ENCODE data around the gene ATP5ME.

Gene ATP5ME

DNA sequence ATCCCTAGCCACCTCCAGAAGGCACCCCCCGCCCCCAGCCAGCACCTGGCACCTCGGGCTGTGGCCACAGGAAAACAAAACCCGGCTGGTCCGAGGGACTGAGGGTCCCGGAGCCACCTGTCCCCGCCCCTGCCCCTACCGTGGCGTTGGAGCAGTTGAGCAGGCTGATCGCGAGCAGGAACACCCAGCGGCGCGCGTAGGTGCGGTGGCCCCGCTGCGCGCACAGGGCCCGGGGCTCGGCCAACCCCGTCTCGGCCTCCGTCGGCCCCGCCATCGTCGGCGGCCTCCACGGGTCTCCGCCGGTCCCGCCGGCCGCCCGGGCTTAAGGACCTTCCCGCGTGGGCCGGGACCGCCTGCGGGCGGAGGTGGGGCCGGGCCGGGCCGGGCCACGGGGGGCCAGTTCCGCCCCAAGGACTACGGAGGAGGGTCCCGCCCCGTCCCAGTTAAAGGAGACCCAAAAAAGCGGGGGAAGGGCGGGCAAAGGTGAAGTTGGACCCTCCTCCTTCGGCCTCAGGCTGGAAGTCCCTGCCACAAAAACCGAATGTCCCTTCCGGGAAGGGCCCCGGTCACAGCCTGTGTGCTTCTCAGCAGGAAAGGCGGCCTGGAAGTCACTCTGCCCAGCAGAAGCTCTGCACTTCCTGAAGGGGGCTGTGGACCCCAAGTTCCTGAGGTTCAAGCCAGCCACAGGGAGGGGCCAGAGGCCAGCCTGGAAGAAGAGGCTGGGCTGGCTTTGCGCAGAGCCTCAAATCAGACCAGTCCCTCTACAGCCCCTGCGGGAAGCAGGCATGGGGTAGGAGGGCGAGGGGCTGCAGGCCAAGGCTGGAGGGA, 15.0 kb upstream of the ATP5ME start, which contains the start of gene SLC49A3:
TSS of gene SLC49A3 (minus strand) at position 298 of the 828 bp plus-strand sequence. CDS start at position 274, 24 bp downstream.
- no peak for DNase-seq (ENCODE audit: extremely low read depth, low read depth)
- TF ChIP-seq, protein P1, sequence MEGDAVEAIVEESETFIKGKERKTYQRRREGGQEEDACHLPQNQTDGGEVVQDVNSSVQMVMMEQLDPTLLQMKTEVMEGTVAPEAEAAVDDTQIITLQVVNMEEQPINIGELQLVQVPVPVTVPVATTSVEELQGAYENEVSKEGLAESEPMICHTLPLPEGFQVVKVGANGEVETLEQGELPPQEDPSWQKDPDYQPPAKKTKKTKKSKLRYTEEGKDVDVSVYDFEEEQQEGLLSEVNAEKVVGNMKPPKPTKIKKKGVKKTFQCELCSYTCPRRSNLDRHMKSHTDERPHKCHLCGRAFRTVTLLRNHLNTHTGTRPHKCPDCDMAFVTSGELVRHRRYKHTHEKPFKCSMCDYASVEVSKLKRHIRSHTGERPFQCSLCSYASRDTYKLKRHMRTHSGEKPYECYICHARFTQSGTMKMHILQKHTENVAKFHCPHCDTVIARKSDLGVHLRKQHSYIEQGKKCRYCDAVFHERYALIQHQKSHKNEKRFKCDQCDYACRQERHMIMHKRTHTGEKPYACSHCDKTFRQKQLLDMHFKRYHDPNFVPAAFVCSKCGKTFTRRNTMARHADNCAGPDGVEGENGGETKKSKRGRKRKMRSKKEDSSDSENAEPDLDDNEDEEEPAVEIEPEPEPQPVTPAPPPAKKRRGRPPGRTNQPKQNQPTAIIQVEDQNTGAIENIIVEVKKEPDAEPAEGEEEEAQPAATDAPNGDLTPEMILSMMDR (IDR thresholded peaks at IDR 0.05; ENCODE audit: low read depth, low read length): no peak

DNA sequence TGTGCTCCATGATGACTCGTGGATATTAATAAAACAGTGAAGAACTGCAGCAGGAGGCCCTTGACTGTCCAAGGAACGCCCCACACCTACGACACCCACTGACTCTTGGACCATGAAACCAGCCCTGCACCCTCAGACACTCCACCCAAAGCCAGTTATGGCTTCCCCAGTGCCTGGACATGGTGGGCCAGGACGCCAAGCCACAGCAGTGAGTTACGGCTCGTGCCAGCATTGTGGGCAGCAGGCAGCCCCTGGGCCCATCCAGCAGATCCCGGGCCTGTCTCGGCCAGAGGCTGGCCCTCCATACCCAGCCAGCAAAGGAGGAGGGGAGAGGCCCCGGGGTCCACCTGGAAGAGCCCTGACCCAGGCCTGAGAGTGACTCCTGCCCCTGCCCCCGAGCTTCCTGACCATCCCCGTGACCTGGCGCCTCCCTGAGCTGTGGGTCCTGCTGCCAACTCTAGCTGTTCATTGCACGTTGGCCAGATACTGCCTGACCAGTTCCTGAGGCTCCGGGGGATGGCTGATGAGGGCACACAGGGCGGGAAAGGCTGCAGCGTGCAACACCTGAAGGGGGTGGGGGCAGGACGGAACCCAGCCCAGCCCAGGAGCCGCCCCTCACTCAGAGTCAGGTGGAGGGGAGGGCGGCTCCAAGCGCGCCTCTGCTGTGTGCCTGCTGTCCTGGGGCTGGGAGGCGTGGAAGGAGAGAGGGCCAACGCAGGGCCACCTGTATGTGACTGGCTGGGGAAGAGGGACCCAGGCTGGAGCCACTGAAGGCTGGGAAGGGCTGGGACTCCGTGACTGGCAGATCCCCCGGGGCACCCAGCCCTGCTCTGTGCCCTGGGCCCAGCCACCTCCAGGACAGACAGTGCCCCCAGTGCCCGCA, 14.1 kb upstream of the ATP5ME start:
- no peak for DNase-seq (ENCODE audit: extremely low read depth, low read depth)
- TF ChIP-seq, protein P1 (IDR thresholded peaks at IDR 0.05; ENCODE audit: low read depth, low read length): no peak

DNA sequence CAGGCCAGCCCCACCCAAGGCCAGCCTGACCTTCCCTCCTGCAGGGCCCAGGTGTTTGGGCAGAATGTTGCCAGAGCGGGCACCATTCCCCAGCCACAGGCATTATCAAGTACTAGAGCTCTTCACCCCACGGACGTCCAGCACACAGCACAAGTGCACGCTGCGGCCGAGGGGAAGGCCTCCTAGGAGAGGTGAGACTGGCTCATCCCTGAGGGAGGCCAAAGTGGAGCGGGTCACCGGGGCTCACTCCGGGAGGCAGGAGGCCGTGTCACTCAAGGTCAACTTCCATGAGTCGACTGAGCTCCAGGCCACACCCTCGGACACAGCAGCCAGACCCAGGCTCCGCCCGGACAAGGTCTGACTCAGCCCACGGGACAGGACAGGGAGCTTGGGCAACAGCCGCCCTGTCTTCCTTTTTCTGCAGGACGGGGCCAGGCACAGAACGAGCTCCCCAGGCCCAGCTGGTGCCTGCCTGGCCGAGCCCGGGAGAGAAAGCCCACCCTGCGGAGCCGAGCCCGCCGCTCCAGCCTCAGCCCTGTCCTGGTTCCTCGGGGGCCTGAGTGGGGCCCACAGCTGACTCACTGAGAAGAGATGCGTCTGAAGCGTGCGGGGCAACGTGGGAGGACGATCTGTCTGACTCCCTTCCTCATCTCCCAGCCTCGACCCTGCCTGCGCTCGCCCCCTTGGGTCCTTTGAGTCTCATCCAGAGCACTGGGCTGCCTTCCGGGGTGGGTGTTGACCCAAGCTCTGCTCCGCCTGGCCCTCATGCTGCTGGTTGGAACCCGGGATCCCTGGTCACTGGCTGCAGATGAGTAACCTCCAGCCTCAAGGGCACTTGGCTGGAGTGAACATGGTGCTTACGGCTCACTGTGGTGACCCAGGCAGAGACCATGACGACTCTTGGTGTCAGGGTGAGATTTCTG, 13.2 kb upstream of the ATP5ME start:
- TF ChIP-seq, protein P1 (IDR thresholded peaks at IDR 0.05; ENCODE audit: low read depth, low read length): no peak
- DNase-seq (ENCODE audit: extremely low read depth, low read depth): peak; percentile 71

DNA sequence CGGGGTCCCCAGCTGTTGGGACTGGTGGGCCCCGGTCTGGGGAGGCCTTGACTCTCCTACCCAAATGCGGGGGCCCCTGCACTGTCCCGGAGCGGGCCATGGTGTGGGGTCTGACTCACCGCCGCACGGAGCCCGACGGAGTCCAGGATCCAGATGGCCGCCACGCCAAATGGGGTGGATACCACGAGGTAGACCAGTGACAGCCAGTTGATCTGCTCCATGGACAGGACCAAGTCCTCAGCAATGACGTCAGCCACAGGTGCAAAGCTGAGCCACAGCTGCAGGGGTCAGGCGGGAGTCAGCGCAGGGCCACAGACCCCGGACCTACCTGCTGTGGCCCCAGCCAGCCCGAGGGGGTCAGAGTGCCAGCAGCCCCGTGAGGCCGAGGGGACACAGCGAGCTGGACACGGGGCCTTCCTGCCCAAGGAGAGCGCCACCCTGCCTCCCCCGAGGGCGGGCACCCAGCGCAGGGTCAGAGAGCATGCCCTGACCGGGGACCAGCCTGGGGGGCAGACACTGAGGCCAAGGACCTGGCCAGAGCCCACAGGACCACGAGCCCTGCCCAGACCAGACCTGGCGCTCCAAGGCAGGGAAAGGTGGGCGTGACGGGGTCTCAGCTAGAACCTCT, 12.5 kb upstream of the ATP5ME start:
- TF ChIP-seq, protein P1 (IDR thresholded peaks at IDR 0.05; ENCODE audit: low read depth, low read length): no peak
- DNase-seq (ENCODE audit: extremely low read depth, low read depth): no peak

DNA sequence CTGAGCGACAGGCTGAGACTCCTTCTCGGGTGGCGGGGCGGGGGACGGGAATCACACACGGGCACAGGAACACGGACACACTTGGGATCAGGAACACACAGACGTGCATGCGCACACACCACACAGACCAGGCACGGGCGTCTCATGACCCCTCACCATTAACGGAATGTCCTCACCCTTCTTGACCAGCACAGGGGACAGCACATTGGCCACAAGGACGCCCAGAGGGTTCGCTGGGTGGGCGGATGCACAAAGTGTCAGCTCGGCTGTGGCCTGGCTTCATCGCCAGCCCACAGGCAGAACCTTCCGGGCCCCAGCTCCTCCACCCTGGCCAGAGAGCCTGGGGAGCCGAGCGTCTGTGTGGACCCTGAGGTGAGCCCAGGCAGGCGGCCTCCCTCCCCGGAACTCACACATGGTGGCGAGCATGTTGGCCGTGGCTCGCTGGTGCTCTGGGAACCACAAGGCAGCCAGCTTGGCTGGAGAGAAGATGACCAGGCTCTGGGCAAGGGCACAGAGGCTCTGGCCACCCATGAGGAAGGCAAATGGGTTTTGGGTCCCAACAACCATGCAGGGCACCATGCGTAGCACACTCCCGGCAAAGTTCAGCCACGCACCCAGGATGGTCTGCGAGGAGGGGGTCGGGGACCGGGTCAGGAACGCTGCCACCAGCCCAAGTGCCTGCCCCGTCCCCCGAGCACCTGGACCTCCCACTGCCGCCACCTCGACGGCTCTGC, 11.8 kb upstream of the ATP5ME start:
- TF ChIP-seq, protein P1 (IDR thresholded peaks at IDR 0.05; ENCODE audit: low read depth, low read length): no peak
- no peak for DNase-seq (ENCODE audit: extremely low read depth, low read depth)

Data from AG09319 (cell line).